BE2C (cell line): ENCODE data around the gene MAB21L2.
"Not testable (repeated sequence)": the region's sequence is repeated elsewhere in the genome, so short reads cannot be mapped to it uniquely, and the experiment has no call there.

Experiments
- DNase-seq: peaks from one replicate; pipeline ENCODE4 v3.0.0-alpha.2; 2020
- H3K27me3 ChIP-seq: fragments of 250-450 bp; sonication (Bioruptor Pico); 2 replicates; pipeline ENCODE4 v1.5.1; 2020; ENCODE audit warnings: mild to moderate bottlenecking
- H3K36me3 ChIP-seq: fragments of 250-450 bp; sonication (Bioruptor Pico); 2 replicates; pipeline ENCODE4 v1.5.1; 2020; ENCODE audit warnings: mild to moderate bottlenecking
- H3K4me1 ChIP-seq: fragments of 250-450 bp; sonication (Bioruptor Pico); 2 replicates; pipeline ENCODE4 v1.5.1; 2020
- H3K4me3 ChIP-seq: 2 replicates; pipeline ENCODE4 v1.5.1; 2011; ENCODE audit warnings: low read depth, low read length
- H3K9me3 ChIP-seq: fragments of 250-450 bp; sonication (Bioruptor Pico); 2 replicates; pipeline ENCODE4 v1.5.1; 2020
- CTCF ChIP-seq: IDR thresholded peaks from 2 replicates; pipeline ENCODE4 v1.5.1; 2012; ENCODE audit warnings: mild to moderate bottlenecking, low read depth, low read length

Gene MAB21L2

GRCh38 chr4:150541681-150542080, 40.3 kb upstream of the MAB21L2 start:
- H3K9me3 ChIP-seq = no peaks in the 10 kb centered on the region
- DNase-seq = no peak
- no peaks in the 10 kb centered on the region for H3K36me3 ChIP-seq
- no peak overlapping the region for H3K4me3 ChIP-seq
- H3K4me1 ChIP-seq = peaks cover 7% of the 10 kb centered on the region
- H3K27me3 ChIP-seq = no peaks in the 10 kb centered on the region
- TF ChIP-seq CTCF = no peak

- Histone ChIP-seq H3K27me3 (no peaks in the 10 kb centered on the region), H3K36me3 (no peaks in the 10 kb centered on the region), H3K4me3 (no peak overlapping the region), H3K9me3 (no peaks in the 10 kb centered on the region), H3K4me1 (peaks cover 16% of the 10 kb centered on the region)
- no peak for DNase-seq
- TF ChIP-seq CTCF = no peak
These were observed 38.9 kb upstream of the MAB21L2 start for GRCh38 chr4:150543042-150543441.

GRCh38 chr4:150546286-150546685, 35.7 kb upstream of the MAB21L2 start:
- Histone ChIP-seq H3K27me3 (no peaks in the 10 kb centered on the region), H3K9me3 (no peaks in the 10 kb centered on the region)
- no peak for TF ChIP-seq CTCF

GRCh38 chr4:150547154-150547838, 34.7 kb upstream of the MAB21L2 start:
- Histone ChIP-seq H3K36me3 (peaks cover 8% of the 10 kb centered on the region), H3K27me3 (no peaks in the 10 kb centered on the region), H3K9me3 (no peaks in the 10 kb centered on the region; the same call in 1 of the 2 replicates), H3K4me3 (no peak overlapping the region), H3K4me1 (peaks cover 20% of the 10 kb centered on the region)
- no peak for DNase-seq
- no peak for TF ChIP-seq CTCF

More at GRCh38 chr4:150546286-150546685, 35.7 kb upstream of the MAB21L2 start:
- H3K36me3 ChIP-seq = peaks cover 5% of the 10 kb centered on the region
- H3K4me3 ChIP-seq = no peak overlapping the region
- DNase-seq = no peak
- H3K4me1 ChIP-seq = peaks cover 20% of the 10 kb centered on the region

- H3K36me3 ChIP-seq = peaks cover 20% of the 10 kb centered on the region
- H3K9me3 ChIP-seq, H3K4me1 ChIP-seq, DNase-seq, H3K4me3 ChIP-seq, H3K27me3 ChIP-seq: not testable (repeated sequence)
These were observed 24.1 kb upstream of the MAB21L2 start for GRCh38 chr4:150557811-150558210.

GRCh38 chr4:150561143-150561737, 20.7 kb upstream of the MAB21L2 start:
- peaks cover 5% of the 10 kb centered on the region; the same call in 1 of the 2 replicates for H3K9me3 ChIP-seq
- peaks cover 13% of the 10 kb centered on the region for H3K36me3 ChIP-seq
- H3K4me1 ChIP-seq = no peaks in the 10 kb centered on the region
- no peak overlapping the region for H3K4me3 ChIP-seq
- H3K27me3 ChIP-seq = no peaks in the 10 kb centered on the region
- no peak for DNase-seq
- no peak for TF ChIP-seq CTCF
